ENCODE data around the gene SPOCD1. TPM values are rescaled to one million over a fixed set of nuclear protein-coding genes. Genes with fewer than 3 reads are reported as not detected.

Gene SPOCD1
- total RNA-seq, 4 donors from 2014 or later: 0.22 to 1.6 (median 0.96) TPM; not detected in 1

DNA sequence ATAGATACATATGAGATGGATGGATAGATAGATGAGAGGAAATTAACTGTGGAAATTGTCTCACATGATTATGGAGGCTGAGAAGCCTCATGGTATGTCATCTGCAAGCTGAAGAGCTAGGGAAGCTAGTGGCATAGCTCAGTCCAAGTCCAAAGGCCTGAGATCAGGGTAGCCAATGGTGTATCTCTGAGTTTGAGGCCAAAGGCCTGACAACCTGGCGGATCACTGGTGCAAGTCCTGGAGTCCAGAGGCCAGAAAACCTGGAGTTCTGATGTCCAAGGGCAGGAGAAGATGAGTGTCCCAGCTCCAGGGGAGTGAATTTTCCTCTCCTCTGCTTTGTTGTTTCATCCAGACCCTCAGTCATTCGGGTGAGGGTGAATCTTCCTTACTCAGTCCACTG lies 43.9 kb upstream of the SPOCD1 start:
- DNase-seq: no peak
- intact Hi-C loops (cut with DNase I): no loop called here
- no peaks in the 10 kb centered on the region for H3K4me1 ChIP-seq
- TF ChIP-seq, protein P1, sequence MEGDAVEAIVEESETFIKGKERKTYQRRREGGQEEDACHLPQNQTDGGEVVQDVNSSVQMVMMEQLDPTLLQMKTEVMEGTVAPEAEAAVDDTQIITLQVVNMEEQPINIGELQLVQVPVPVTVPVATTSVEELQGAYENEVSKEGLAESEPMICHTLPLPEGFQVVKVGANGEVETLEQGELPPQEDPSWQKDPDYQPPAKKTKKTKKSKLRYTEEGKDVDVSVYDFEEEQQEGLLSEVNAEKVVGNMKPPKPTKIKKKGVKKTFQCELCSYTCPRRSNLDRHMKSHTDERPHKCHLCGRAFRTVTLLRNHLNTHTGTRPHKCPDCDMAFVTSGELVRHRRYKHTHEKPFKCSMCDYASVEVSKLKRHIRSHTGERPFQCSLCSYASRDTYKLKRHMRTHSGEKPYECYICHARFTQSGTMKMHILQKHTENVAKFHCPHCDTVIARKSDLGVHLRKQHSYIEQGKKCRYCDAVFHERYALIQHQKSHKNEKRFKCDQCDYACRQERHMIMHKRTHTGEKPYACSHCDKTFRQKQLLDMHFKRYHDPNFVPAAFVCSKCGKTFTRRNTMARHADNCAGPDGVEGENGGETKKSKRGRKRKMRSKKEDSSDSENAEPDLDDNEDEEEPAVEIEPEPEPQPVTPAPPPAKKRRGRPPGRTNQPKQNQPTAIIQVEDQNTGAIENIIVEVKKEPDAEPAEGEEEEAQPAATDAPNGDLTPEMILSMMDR (IDR thresholded peaks at IDR 0.05): no peak
- no peak for TF ChIP-seq POLR2A (IDR thresholded peaks at IDR 0.05)
- H3K27me3 ChIP-seq: no peaks in the 10 kb centered on the region
- no peaks in the 10 kb centered on the region for H3K36me3 ChIP-seq
- H3K4me3 ChIP-seq (replicated peaks in 1 of 3): no peak overlapping the region
- no peak overlapping the region for H3K27ac ChIP-seq
- 97 to 100% methylated on average over 2 of the region's 2 CpGs for WGBS, 2 donors
- no peaks in the 10 kb centered on the region for H3K9me3 ChIP-seq

DNA sequence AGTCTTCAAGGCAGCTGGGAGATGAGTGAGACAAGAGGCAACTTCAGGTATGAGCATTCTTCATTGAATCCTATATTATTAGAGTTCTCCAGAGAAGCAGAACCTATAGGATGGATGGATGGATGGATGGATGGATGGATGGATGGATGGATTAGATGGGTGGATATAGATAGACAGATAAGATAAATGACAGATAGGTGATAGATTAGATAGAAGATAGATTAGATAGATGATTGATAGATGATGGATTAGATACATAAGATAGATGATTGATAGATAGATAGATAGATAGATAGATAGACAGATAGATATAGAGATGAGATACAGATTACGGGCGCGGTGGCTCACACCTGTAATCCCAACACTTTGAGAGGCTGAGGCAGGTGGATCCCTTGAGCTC lies 43.2 kb upstream of the SPOCD1 start:
- intact Hi-C loops (cut with DNase I): no loop called here
- Histone ChIP-seq H3K4me1 (no peaks in the 10 kb centered on the region), H3K9me3 (no peaks in the 10 kb centered on the region), H3K27ac (no peak overlapping the region), H3K27me3 (no peaks in the 10 kb centered on the region), H3K4me3 (replicated peaks in 1 of 3) (no peak overlapping the region), H3K36me3 (no peaks in the 10 kb centered on the region)
- TF ChIP-seq, protein P1 (IDR thresholded peaks at IDR 0.05): no peak
- no peak for TF ChIP-seq POLR2A (IDR thresholded peaks at IDR 0.05)
- DNase-seq: no peak
- 97 to 99% methylated on average over 3 of the region's 3 CpGs for WGBS, 2 donors

DNA sequence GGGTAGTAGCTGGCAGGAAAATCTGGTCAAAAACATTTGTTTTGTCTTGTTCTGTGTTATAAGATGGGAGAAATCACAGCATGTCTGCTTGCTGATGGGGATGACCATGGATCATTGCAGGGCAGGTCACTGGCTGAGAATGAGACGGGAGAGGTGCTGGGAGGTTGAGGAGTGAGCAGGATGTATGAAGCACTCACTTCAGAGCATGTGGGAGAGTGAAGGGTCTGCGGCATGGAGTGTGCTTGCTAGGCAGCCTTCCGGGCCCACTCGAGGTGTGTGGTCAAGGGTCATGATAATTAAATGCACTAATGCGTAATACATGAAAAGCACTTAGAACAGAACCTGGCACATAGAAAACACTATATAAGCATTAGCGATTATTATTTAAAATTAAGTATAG lies 42.0 kb upstream of the SPOCD1 start:
- DNase-seq: no peak
- TF ChIP-seq POLR2A (IDR thresholded peaks at IDR 0.05): no peak
- TF ChIP-seq, protein P1 (IDR thresholded peaks at IDR 0.05): no peak
- Histone ChIP-seq H3K4me1 (no peaks in the 10 kb centered on the region), H3K27ac (no peak overlapping the region), H3K36me3 (no peaks in the 10 kb centered on the region), H3K27me3 (no peaks in the 10 kb centered on the region), H3K9me3 (no peaks in the 10 kb centered on the region), H3K4me3 (replicated peaks in 1 of 3) (no peak overlapping the region)
- 71 to 73% methylated on average over 6 of the region's 6 CpGs for WGBS, 2 donors
- intact Hi-C loops (cut with DNase I): no loop called here

DNA sequence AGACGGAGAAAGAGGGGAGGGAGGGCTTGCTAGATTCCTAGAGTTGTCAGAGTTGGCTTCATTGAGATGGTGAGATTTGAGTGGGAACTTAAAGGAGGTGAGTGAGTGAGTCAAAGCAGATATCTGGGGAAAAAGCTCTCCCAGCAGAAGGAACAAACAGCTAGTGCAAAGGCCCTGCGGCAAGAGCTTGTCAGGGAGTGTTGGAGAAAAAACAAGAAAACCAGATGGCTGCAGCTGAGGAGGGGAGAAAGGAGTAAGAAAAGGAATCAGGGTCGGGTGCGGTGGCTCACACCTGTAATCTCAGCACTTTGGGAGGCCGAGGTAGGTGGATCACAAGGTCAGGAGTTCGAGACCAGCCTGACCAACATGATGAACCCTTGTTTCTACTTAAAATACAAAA lies 40.3 kb upstream of the SPOCD1 start:
- TF ChIP-seq, protein P1 (IDR thresholded peaks at IDR 0.05): no peak
- intact Hi-C loops (cut with DNase I): no loop called here
- Histone ChIP-seq H3K27me3 (no peaks in the 10 kb centered on the region), H3K4me3 (replicated peaks in 1 of 3) (no peak overlapping the region), H3K27ac (no peak overlapping the region), H3K4me1 (no peaks in the 10 kb centered on the region), H3K36me3 (no peaks in the 10 kb centered on the region), H3K9me3 (no peaks in the 10 kb centered on the region)
- WGBS, 2 donors: 94 to 95% methylated on average over 6 of the region's 6 CpGs
- DNase-seq: no peak

DNA sequence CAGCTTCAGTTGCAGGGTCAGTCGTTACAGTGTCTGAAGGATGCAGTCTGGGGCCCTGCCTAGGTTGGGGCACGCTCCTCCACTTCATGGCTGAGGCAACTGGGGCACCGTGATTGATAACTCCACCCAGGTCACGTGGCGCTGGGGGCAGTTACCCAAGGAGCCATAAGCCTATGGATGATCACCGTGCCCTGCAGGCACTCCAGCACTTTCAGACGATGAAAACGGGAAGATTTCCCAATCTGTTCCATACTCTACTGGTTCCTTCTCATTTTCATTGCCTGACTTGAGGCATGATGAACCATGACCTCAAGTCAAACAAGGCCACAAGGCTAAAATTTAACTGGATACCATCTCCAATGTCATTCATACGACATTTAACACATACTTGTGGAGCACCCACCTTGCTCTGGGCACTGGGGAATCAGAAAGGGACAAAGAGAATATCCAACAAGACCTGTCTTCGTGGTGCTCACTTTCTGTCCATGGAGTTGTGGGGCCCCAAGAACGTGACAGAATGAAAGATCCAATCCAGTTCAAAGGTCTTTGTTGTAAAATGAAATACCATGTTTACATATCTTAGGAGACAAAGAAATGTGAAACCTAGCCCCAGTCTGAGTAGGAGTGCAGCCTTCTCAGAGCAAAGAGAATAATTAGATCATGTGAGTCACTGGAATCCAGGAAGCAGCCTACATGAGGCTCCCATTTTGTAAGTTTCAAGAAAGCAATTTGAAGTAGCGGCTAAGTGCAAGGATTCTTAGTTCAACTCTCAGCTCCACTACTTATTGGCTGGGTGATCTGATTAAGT lies 39.4 kb upstream of the SPOCD1 start:
- no peaks in the 10 kb centered on the region for H3K4me1 ChIP-seq
- no peak overlapping the region for H3K4me3 ChIP-seq (replicated peaks in 1 of 3)
- DNase-seq: no peak
- no peak overlapping the region for H3K27ac ChIP-seq
- 93 to 96% methylated on average over 8 to 11 of the region's 12 CpGs for WGBS, 2 donors
- H3K27me3 ChIP-seq: no peaks in the 10 kb centered on the region
- TF ChIP-seq, protein P1 (IDR thresholded peaks at IDR 0.05): no peak
- no peak for TF ChIP-seq POLR2A (IDR thresholded peaks at IDR 0.05)
- no peaks in the 10 kb centered on the region for H3K36me3 ChIP-seq
- intact Hi-C loops (cut with DNase I): no loop called here
- H3K9me3 ChIP-seq: no peaks in the 10 kb centered on the region
